SK-N-MC (cell line): ENCODE measurements around the gene KIAA0753.

Experiments
- DNase-seq: peaks from one replicate; pipeline ENCODE4 v3.0.0-alpha.2; 2011; ENCODE audit warnings: low read depth, low spot score
- H3K27ac ChIP-seq: fragments of 200-600 bp; sonication (generic); 2 replicates; pipeline ENCODE4 v1.5.1; 2016; ENCODE audit warnings: mixed run types
- H3K36me3 ChIP-seq: fragments of 200-600 bp; sonication (generic); 2 replicates; pipeline ENCODE4 v1.6.1; 2017; ENCODE audit warnings: antibody characterized with exemption, low read length, mixed read lengths; ENCODE audit not compliant: insufficient read depth
- H3K4me3 ChIP-seq: fragments of 200-600 bp; sonication (generic); 2 replicates; pipeline ENCODE4 v1.5.1; 2016
- H3K9ac ChIP-seq: fragments of 200-600 bp; sonication (generic); 2 replicates; pipeline ENCODE4 v1.8.0; 2017; ENCODE audit warnings: mixed run types, mixed read lengths; ENCODE audit not compliant: insufficient read length
- H3K9me3 ChIP-seq: fragments of 200-600 bp; sonication (generic); 2 replicates; pipeline ENCODE4 v1.6.1; 2017; ENCODE audit warnings: low read depth, mild to moderate bottlenecking, antibody characterized with exemption, low read length, moderate library complexity, mixed read lengths
- EZH2 ChIP-seq: fragments of 200-600 bp; sonication (generic); IDR thresholded peaks from one replicate; pipeline ENCODE4 v1.6.1; 2017; ENCODE audit warnings: antibody characterized with exemption
- FOXP2 ChIP-seq: optimal IDR thresholded peaks from 2 replicates; pipeline ENCODE3; 2011; ENCODE audit warnings: mild to moderate bottlenecking, moderate library complexity; ENCODE audit not compliant: insufficient read depth; ENCODE audit errors: extremely low read length, control extremely low read depth
- POLR2AphosphoS5 ChIP-seq: IDR thresholded peaks from 2 replicates; pipeline ENCODE4 v1.6.1; 2012; ENCODE audit warnings: mild to moderate bottlenecking, low read depth, low read length, borderline replicate concordance

The KIAA0753 gene

DNA sequence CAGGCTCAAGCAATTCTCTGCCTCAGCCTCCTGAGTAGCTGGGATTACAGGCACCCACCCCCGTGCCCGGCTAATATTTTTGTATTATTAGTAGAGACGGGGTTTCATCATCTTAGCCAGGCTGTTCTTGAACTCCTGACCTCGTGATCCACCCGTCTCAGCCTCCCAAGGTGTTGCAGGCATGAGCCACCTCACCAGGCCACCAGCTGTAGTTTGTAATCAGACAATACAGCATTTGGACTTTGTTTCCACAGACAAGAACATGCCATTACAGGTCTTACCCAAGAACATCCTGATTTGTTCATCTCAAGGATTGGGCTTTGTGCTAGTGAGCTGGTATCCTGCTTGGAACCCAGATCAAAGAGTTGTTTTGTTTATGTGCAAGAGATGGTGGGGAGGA lies 41.2 kb upstream of the KIAA0753 start:
- H3K4me3 ChIP-seq: no peak overlapping the region
- DNase-seq: no peak
- no peaks in the 10 kb centered on the region for H3K9me3 ChIP-seq
- no peak for TF ChIP-seq FOXP2
- TF ChIP-seq EZH2: no peak
- no peak for TF ChIP-seq POLR2AphosphoS5
- H3K27ac ChIP-seq: no peak overlapping the region
- no peaks in the 10 kb centered on the region for H3K36me3 ChIP-seq
- no peak overlapping the region for H3K9ac ChIP-seq

DNA sequence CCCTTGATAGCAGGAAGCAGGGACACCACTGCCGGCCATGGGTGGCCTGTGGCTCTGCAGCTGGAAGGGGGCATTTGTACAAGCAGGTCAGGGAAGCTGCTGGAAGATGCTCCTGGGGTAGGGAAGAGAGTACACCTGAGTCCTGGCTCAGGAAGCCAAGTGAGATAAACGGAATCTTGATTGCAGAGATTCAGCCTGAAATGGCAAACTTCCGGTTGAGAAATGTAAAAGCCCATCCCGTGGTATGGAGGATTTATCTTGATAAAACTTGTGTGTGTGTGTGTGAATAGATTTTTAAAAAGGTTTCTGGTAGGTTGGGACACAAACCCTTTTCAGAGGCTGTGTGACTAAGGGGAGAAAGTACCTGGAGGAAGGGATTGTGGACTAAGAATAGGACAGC lies 40.7 kb upstream of the KIAA0753 start:
- H3K36me3 ChIP-seq: no peaks in the 10 kb centered on the region
- no peak overlapping the region for H3K27ac ChIP-seq
- no peak for TF ChIP-seq POLR2AphosphoS5
- no peak for TF ChIP-seq FOXP2
- TF ChIP-seq EZH2: no peak
- no peaks in the 10 kb centered on the region for H3K9me3 ChIP-seq
- H3K4me3 ChIP-seq: no peak overlapping the region
- no peak for DNase-seq
- no peak overlapping the region for H3K9ac ChIP-seq

DNA sequence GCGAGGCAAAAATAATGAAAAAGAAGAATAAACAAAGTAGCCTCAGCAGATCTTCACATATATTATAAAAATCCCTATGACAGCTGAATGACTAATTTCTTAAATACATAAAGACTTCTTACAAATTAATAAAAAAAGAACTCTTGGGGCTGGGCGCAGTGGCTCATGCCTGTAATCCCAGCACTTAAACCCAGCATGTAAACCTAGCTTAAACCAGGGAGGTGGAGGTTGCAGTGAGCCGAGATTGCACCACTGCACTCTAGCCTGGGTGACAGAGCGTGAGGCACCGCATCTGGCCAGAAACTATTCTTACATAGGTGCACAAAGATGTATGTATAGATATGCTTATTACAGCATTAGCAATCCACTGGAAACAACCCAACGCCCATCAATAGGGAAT lies 38.7 kb upstream of the KIAA0753 start:
- no peaks in the 10 kb centered on the region for H3K36me3 ChIP-seq

DNA sequence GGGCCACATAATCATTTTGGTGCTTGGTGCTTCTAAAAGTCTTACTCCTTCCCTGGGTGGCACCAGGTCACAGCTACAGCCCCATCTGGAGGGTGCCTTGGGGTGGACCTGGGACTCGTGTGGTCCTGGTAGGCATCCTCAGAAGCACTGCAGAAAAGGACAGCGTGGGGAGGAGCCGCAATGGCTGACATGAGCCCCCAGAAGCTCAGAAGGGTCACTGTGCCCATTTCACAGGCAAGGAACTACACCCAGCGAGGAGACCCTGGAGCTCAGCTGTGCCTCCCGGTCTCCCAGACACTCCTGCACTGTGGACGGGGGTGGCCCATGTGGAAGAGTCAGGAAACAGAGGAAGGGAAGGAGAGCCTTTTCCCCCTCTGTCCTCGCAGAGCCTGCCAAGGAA lies 37.4 kb upstream of the KIAA0753 start:
- Histone ChIP-seq H3K9ac (no peak overlapping the region), H3K4me3 (no peak overlapping the region), H3K27ac (no peak overlapping the region), H3K9me3 (no peaks in the 10 kb centered on the region), H3K36me3 (no peaks in the 10 kb centered on the region)
- no peak for DNase-seq
- no peak for TF ChIP-seq FOXP2
- TF ChIP-seq POLR2AphosphoS5: no peak
- TF ChIP-seq EZH2: no peak

More for the DNA sequence above, 38.7 kb upstream of the KIAA0753 start:
- H3K4me3 ChIP-seq: no peak overlapping the region
- H3K27ac ChIP-seq: no peak overlapping the region
- no peaks in the 10 kb centered on the region for H3K9me3 ChIP-seq
- no peak for DNase-seq
- H3K9ac ChIP-seq: no peak overlapping the region
- TF ChIP-seq POLR2AphosphoS5 (no peak), EZH2 (no peak), FOXP2 (no peak)

DNA sequence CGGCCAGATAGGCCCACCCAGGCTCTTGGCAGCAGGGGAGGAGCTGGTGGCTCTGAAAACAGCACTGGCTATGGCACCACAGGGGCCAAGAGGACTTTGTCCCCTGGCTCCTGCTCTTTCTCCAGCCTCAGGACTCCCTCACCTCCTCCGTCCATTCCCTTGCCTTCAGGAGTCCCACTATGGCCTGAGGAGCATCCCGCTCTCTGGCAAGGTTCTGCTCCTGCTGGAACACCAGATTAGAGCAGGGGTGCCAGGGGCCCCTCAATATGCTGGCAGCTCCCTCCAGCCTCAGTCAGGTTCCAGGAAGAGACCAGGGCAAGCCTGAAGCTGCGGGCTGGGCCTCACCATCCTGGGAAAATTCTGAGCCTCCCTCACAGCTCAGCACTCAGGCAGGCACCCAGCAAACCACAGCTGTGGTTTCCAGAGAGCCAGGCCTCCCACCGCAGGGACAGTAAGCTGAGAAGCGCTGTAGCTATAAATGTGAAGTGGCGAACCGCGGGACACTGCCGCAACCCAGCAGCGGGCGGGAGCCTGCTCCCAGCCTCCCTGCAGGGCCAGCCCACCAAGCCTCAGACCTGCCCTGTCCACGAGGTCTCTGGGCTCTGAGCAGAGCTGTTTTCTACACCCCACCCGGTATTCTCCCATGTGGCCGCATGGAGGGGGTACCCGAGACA lies 36.8 kb upstream of the KIAA0753 start:
- H3K36me3 ChIP-seq: no peaks in the 10 kb centered on the region
- no peak overlapping the region for H3K4me3 ChIP-seq
- no peak overlapping the region for H3K9ac ChIP-seq
- DNase-seq: no peak
- TF ChIP-seq EZH2: no peak
- no peak for TF ChIP-seq POLR2AphosphoS5
- no peak for TF ChIP-seq FOXP2
- no peak overlapping the region for H3K27ac ChIP-seq
- H3K9me3 ChIP-seq: no peaks in the 10 kb centered on the region

GRCh38 chr17:6676802-6677157 lies 36.3 kb upstream of the KIAA0753 start:
- no peak for DNase-seq
- H3K9me3 ChIP-seq: no peaks in the 10 kb centered on the region
- H3K27ac ChIP-seq: no peak overlapping the region
- H3K9ac ChIP-seq: no peak overlapping the region
- no peak for TF ChIP-seq EZH2
- no peak for TF ChIP-seq POLR2AphosphoS5
- TF ChIP-seq FOXP2: no peak
- no peaks in the 10 kb centered on the region for H3K36me3 ChIP-seq
- H3K4me3 ChIP-seq: no peak overlapping the region

- Histone ChIP-seq H3K36me3 (no peaks in the 10 kb centered on the region), H3K4me3 (no peak overlapping the region), H3K9me3 (no peaks in the 10 kb centered on the region), H3K9ac (no peak overlapping the region), H3K27ac (no peak overlapping the region)
- no peak for DNase-seq
- no peak for TF ChIP-seq POLR2AphosphoS5
- no peak for TF ChIP-seq FOXP2
- no peak for TF ChIP-seq EZH2
Observed at GRCh38 chr17:6675201-6675825, 34.8 kb upstream of the KIAA0753 start.

DNA sequence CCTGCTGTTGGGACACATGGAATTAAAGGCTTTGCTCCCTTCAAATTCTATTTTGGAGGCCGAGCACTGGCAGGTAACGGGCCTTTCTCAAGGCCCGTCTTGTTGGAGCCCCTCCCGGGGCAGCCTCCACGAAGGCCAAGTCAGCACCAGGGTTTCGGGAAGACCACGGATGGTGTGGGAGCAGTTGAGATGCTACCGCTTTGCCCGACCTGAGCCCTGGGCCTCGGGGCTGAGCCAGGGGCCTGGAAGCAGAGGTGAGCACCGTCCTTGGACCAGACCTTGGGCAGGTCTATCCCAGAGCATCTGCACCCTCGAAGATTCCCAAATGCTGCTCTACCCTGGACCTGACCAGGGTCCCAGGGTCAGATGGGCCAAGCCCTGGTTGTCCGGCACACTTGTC lies 34.1 kb upstream of the KIAA0753 start:
- no peak overlapping the region for H3K4me3 ChIP-seq
- no peak for TF ChIP-seq EZH2
- TF ChIP-seq POLR2AphosphoS5: no peak
- TF ChIP-seq FOXP2: no peak

GRCh38 chr17:6671431-6671830 lies 30.9 kb upstream of the KIAA0753 start:
- Histone ChIP-seq H3K9ac (no peak overlapping the region), H3K4me3 (no peak overlapping the region), H3K36me3 (no peaks in the 10 kb centered on the region), H3K27ac (no peak overlapping the region), H3K9me3 (no peaks in the 10 kb centered on the region)
- TF ChIP-seq POLR2AphosphoS5 (no peak), FOXP2 (no peak), EZH2 (no peak)
- no peak for DNase-seq

More for the DNA sequence above, 34.1 kb upstream of the KIAA0753 start:
- Histone ChIP-seq H3K36me3 (no peaks in the 10 kb centered on the region), H3K27ac (no peak overlapping the region), H3K9me3 (no peaks in the 10 kb centered on the region), H3K9ac (no peak overlapping the region)
- DNase-seq: no peak
